ENCODE data around the gene FARP1.
"Not testable (repeated sequence)": the region's sequence is repeated elsewhere in the genome, so short reads cannot be mapped to it uniquely, and the experiment has no call there.

FARP1 gene

GRCh38 chr13:98206946-98207345 is 64.1 kb downstream of the FARP1 start:
- DNase-seq = no peak

GRCh38 chr13:98207416-98207815 is 64.5 kb downstream of the FARP1 start:
- DNase-seq = no peak

GRCh38 chr13:98208606-98209005 is 65.7 kb downstream of the FARP1 start:
- no peak for DNase-seq

- no peak for DNase-seq
Observed at GRCh38 chr13:98212763-98213162, 69.9 kb downstream of the FARP1 start.

- no peak for DNase-seq
Observed at GRCh38 chr13:98213354-98213753, 70.5 kb downstream of the FARP1 start.

- DNase-seq = no peak
Observed at GRCh38 chr13:98214008-98214643, 71.2 kb downstream of the FARP1 start.

- DNase-seq = no peak
Observed at GRCh38 chr13:98214707-98215106, 71.8 kb downstream of the FARP1 start.

- DNase-seq = no peak
Observed at GRCh38 chr13:98215508-98215907, 72.6 kb downstream of the FARP1 start.

- DNase-seq = no peak
Observed at GRCh38 chr13:98216135-98216565, 73.3 kb downstream of the FARP1 start.

- no peak for DNase-seq
Observed at GRCh38 chr13:98216711-98217285, 73.9 kb downstream of the FARP1 start.

GRCh38 chr13:98217597-98217996 is 74.7 kb downstream of the FARP1 start:
- no peak for DNase-seq

- DNase-seq = no peak
Observed at GRCh38 chr13:98219685-98220084, 76.8 kb downstream of the FARP1 start.

GRCh38 chr13:98220271-98220791 is 77.4 kb downstream of the FARP1 start:
- DNase-seq = no peak

GRCh38 chr13:98221234-98221633 is 78.3 kb downstream of the FARP1 start:
- DNase-seq = no peak

GRCh38 chr13:98222081-98222554 is 79.2 kb downstream of the FARP1 start:
- DNase-seq = no peak

GRCh38 chr13:98222816-98223215 is 79.9 kb downstream of the FARP1 start:
- DNase-seq = no peak

- no peak for DNase-seq
Observed at GRCh38 chr13:98223741-98224140, 80.8 kb downstream of the FARP1 start.

GRCh38 chr13:98224557-98224956 is 81.7 kb downstream of the FARP1 start:
- no peak for DNase-seq

GRCh38 chr13:98225036-98225940 is 82.4 kb downstream of the FARP1 start:
- no peak for DNase-seq

- no peak for DNase-seq
Observed at GRCh38 chr13:98226496-98226895, 83.6 kb downstream of the FARP1 start.

GRCh38 chr13:98228661-98229341 is 85.9 kb downstream of the FARP1 start:
- no peak for DNase-seq

GRCh38 chr13:98230762-98231161 is 87.9 kb downstream of the FARP1 start:
- DNase-seq = not testable (repeated sequence)

GRCh38 chr13:98232456-98232855 is 89.6 kb downstream of the FARP1 start:
- no peak for DNase-seq
